NCI-H526 treated with DMSO at 0.1 percent for 48 hours (cell line): ENCODE results near the gene ARHGAP31.
A peak's percentile ranks its signal among the peaks of the same experiment; 100 is the strongest.
"Not testable (repeated sequence)": the region's sequence is repeated elsewhere in the genome, so short reads cannot be mapped to it uniquely, and the experiment has no call there.

Experiments used
- DNase-seq: peaks from one replicate; lab custom pipeline; 2025; lab: John Stamatoyannopoulos, UW

ARHGAP31 gene

DNA sequence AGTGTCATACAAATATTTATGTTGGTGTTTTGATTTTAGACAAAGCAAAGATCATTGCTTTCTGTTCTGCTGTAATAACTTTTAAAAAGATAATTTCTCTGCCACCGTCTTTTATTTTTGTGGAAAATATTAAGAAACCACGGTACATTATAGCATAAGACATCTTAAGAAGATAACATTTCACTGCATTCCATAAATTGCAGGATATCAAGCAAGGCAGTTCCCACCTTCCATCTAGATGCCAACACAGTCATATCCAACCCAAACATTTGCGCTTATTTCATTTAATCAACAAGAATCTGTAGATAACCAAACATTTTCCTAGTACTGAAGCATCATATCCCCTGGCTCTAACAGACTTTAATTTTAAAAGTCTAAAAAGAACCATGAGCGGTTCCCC is 25.1 kb downstream of the ARHGAP31 start:
- no peak for DNase-seq

DNA sequence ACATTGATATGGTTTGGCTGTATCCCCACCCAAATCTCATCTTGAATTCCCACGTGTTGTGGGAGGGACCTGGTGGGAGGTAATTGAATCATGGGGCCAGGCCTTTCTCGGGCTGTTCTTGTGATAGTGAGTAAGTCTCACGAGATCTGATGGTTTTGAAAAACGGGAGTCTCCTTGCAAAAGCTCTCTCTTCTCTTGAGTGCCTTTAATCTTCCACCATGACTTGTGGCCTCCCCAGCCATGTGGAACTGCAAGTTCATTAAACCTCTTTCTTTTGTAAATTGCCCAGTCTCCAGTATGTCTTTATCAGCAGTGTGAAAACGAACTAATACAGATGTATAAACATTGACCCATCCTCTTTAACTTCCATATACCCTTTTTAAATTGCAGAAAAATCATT is 26.6 kb downstream of the ARHGAP31 start:
- DNase-seq = not testable (repeated sequence)

DNA sequence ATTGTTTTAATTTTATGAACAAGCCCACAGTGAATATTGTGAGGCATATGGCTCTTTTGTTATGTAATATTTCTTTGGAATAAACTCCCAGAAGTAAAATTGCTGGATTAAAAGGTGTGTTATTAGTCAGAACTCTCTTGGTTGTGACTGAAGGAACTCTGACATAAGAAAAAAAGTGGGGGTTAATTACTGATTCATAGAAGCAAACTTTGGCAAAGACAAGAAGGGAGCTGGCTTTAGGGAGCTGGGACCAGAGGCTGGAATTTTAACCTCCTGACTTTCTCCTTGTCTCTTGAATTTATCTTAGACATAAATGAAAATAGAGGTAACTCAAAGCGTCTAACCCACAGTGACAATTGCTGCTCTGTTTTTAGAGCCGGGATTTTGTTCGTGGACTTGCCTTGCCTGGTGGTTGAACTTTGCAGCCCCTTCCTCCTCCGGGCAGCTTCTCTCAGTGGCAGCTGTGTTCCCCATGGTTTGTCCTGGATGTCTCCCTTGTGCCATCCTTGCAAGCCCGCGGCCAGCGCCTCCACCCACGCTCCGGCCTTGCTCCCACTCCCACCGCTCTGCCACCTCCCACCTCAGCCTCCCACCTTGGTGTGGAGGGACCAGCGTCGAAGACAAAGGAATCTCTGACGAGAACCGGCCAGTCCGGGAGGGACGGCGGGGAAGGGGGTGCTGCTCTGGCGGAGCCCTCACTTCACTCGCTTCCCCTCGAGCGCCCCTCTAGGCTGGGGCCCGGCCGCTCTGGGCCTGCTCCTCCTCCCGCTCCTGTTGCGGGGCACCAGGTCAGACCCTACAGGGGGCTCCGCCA is 28.0 kb downstream of the ARHGAP31 start:
- no peak for DNase-seq

DNA sequence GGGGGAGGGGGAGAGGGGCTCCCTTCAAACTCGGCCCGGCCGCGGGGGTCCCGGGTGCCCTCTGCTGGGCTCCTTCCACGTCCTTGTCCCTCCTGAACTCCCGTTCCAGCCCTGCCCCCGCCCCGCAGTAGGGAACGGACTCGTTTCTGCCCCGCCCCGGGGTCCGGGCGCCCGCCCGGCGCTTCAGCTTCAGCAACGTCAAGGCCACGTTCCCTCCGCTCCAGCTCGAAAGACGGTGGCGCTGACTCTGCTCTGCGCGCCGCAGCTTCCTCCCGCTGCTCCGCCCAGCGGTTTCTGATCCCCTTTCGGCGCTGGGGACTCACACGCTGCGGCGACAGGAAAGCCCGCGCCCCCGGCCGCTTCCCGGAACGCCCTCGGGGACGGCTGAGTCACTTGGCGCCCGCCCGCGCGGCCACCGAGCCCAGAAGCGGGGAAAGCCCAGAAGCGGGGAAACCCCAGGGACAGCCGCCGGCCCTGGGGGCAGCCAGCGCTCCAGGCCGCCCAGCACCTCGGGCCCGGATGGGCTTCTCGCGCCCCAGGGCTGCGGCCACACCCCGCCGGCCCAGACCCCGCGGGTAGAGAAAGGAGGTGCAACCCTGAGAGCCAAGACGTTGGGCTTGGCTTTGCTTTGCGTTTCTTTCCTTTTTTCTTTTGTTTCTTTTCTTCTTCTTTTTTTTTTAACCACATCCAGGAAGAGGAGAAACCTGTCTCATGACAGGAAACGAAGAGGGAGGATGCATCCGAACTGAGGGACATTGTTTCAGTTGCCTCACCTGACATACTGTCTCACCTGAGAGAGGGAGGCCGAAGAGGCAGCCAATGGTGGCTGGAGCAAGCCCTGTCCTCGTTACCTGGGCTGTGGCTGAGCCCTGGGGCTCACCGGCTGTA is 28.9 kb downstream of the ARHGAP31 start:
- DNase-seq = peak; percentile 43

DNA sequence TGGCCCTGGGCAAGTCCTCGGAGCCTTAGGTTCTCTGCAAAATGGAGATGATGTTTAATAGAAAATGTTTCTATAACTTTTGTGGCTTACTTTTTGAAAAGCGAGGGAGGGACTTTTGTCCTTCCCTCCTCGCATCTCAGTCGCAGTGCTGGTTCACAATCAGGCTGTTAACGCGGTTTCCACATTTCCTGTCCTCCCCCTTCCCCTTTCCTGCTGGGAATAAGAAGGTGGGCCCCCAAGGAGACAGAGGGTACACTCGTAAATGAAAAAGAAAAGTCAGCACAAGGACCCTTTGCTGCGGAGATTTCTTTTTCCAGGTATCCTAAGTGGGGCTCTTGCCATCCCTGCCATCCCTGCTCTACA is 29.5 kb downstream of the ARHGAP31 start:
- DNase-seq = no peak

DNA sequence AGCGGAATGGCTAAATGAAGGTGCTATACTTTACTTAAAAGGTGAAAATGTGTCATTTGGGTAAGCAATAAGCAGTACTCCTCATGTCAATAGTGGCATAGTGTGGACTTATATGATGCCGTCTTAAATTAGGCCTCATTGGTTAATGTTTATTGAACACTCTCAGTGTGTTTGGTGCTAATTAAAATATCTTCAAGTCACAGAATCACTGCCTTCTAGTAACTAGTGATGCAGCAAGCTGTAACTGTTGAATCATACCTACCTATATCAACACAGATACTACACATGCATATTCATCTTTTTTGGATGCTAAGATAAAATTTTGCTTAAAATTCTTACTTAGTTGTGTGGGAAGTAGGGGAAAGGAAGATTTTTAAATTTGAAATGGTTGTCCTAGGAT is 30.7 kb downstream of the ARHGAP31 start:
- DNase-seq = no peak

DNA sequence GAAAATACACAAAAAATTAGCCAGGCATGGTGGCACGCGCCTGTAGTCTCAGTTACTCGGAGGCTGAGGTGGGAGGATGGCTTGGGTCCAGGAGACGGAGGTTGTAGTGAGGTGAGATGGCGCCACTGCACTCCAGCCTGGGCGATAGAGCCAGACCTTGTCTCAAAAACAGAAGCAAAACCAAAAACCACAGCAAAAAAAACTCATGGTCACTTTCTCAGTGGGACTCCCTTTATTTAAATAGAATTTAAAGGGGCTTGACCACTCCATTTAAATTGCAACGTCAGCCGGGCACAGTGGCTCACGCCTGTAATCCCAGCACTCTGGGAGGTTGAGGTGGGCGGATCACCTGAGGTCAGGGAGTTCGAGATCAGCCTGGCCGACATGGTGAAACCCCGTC is 32.8 kb downstream of the ARHGAP31 start:
- DNase-seq = no peak

DNA sequence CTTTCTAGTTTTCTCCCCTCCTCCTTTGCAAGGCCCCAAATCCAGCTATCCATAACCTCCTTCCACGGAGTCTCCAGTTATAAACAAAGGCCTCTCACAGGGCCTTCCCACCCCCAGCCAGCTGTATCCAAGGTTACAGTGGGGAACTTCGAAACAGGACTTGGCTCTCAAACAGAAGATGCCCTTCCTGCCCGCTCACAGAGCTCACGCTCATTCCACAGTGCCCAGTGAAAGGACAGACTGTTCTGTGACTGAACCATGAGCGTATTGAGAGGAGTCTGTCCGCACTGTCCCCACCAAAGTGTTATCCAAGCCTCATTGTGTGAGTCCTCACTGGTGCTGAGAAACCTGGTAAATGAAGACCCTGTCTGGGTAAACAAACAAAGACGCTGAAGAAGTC is 35.4 kb downstream of the ARHGAP31 start:
- no peak for DNase-seq

DNA sequence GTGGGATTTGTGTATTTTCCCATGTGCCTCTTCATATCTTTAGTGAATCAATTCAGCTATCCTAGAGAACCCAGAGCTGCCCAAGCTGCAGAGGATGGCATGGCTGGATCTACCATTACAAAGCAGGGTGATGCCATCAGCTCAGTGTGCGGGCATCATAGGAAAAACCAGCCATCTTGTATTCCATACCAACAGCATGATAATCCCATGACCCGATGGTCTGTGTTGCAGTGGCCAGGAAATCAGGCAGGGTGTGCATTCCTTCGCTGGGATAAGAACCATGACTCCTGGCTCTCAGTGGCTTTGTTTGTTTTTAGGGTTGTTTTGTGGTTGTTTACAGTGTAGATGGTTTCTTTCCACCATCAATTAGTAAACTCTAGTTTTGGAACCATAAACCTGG is 36.0 kb downstream of the ARHGAP31 start:
- DNase-seq = no peak

DNA sequence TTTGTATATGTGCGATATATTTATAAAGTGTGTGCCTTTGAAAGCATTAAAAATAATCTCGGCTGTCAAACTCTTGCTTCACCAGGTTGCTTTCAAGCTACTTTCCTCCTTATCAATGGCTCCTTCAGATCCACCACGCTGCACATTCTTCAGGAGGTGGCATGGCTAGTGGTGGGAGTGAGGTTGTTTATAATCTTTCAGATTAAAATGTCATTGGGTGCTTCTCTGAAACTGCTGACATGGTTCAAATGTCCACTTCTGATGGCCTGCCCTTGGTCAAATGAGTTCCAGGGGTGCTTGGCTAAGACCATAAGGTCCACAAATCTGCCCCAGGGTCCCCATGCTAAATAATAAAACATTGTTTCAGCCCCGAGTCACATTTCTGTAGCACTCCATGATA is 36.7 kb downstream of the ARHGAP31 start:
- no peak for DNase-seq

DNA sequence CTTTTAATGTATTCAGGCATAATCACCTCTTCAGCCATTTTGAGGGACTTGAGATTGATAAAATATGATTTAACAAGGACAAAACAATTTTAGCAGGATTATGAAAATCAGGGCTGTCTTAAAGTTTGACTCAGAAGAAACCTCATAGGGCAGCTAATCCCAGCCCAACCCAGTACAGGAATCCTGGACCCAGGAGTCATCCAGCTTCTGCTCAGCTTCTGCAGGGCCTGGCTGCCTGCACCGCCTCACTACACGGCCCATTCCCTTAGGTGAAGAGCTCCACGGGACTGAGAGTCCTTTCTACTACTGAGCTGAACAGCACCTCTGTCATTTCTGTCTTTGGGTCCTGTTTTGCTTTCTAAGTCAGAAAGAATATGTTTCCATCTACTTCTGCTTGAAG is 37.5 kb downstream of the ARHGAP31 start:
- no peak for DNase-seq

DNA sequence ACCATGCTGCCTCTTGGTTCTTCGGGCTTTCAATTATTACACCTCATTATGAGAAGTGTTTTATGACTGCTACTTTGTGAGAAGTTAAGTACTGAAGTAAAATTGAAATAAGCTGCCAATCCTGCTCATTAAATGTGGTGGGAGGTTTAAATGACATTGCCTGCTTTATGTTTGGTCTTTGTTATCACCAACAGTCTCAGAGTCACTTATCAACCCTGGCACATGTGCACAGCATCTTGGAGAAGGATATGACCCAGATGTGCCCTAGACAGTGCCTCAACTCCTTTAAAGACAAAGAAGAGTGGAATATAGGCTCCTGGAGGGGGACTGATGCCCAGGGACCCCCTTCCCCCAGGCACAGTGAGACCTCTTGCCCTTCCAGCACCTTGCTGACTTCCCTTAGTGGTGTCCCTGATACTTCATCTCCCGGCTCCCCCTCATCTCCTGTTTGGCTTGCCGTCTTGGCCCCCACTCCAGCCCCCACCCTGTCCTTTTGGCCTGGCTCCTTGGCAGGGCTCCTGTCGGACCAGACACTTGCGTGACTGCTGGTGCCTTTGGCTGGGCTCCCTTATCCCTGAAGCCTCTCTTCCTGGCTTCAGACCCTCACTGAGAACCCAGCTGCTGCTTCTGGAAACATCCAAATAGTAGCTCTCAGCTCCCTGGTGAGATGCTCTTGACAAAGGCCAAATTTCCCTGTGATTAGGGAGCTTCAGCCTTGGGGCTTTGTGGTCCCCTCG is 39.8 kb downstream of the ARHGAP31 start:
- DNase-seq = no peak

DNA sequence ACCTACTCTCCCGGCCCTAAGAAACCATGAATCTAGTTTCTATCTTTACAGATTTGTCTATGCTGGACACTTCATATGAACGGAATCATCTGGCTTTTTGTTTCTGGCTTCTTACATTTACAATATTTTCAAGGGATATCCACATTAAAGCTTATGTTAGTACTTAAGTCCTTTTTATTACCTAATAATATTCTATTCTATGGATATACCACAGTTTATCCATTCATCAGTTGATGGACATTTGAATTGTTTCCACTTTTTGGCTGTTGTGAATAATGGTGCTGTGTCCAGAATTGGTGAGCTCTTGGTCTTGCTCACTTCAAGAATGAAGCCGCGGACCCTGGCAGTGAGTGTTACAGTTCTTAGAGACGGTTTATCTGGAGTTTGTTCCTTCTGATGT is 42.6 kb downstream of the ARHGAP31 start:
- DNase-seq = no peak

DNA sequence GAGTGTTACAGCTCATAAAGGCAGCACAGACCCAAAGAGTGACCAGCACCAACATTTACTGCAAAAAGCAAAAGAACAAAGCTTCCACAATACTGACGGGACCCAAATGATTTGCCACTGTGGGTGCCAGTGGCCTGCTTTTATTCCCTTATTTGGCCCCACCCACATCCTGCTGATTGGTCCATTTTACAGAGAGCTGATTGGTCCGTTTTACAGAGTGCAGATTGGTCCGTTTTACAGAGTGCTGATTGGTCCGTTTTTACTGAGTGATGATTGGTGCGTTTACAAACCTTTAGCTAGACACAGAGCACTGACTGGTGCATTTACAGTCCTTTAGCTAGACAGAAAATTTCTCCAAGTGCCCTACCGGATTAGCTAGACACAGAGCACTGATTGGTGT is 43.2 kb downstream of the ARHGAP31 start:
- DNase-seq = not testable (repeated sequence)

DNA sequence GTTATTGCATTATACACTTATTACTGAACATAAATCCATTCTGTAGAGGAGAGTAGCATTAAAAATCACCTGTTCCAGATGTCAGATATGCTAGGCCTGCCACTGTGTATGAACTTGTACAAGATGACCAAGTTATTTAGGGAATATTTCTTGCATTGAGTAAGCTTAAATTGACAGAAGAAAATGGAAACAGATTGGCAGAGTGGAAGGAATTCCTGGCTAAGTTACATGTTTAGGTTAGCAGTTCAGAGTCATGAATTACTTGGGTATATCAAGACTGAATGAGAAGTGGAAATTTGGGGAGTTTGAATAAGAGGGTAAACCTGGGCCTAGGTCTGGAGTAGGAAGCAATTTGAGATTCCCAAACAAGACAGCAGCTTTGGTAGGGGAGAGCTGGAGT is 44.6 kb downstream of the ARHGAP31 start:
- DNase-seq = no peak

DNA sequence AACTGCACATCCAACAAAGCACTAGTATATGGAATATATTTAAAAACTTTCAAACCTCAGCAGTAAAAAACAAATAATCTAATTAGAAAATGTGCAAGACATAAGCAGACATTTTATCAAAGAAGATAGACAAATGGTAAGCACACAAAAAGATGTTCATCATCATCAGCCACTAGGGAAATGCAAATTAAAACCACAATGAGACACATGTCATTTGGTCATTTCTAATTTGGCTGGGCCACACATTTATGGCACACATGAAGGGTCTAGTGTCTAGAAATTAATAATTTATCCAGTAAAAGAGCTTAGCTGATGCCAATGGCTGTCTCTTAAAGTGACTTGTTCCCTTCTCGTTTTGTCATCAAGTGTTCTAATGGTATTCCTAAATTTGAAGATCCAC is 45.8 kb downstream of the ARHGAP31 start:
- no peak for DNase-seq

DNA sequence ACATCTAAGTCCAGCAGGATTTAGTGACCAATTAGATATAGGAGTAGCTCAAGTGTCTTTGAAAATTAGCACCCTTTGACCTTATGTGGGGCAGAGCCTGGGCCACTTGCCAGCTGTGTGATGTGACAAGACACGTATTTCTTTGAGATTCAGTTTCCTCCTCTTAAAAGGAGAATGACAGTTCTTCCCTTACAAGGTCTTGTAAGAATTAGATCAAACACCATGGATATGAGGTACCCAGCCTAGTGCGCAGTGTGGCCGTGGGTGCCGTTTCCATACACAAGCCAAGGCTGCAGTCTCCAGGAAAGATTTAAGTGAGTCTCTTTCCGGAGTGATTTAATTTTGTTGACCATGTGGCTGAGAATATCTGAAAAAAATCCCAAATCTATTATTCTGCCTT is 46.3 kb downstream of the ARHGAP31 start:
- DNase-seq = no peak

DNA sequence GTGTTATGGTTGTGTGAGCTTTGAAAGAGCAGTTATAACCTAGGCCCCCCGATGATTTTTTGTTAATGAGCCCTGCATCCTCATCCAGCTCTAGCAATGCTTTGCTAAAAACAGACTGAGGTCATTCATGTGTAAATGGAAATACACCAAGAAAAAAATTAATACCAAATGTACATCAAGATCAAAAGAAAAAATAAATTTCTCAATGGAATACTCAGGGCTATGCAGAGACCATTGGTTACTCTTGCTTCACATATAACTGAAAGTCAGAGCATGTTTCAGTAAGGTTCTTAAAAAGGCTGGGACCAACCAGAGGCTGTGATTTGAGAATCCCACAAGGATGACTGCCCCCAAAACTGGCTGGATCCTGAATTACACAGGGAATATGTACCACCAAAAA is 48.0 kb downstream of the ARHGAP31 start:
- DNase-seq = no peak

DNA sequence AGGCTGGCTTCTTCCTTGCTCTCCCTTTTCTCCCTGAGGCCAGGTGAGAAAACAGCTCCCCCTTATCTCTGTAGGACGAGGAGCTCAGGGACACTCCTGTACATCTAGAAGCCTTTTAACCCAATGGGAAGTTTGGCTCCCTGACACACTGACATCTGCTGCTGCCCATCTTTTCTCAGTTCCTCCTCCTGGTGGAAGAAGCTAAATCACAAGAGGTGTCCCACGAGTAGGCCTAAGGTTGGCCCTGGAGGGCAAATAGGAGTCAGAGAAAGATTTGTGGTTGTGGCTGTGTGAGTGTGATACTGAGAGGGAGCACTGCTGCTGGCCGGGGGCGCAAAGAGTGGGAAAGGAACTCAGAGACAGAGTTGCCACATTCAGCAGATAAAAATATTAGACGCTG is 49.5 kb downstream of the ARHGAP31 start:
- no peak for DNase-seq

DNA sequence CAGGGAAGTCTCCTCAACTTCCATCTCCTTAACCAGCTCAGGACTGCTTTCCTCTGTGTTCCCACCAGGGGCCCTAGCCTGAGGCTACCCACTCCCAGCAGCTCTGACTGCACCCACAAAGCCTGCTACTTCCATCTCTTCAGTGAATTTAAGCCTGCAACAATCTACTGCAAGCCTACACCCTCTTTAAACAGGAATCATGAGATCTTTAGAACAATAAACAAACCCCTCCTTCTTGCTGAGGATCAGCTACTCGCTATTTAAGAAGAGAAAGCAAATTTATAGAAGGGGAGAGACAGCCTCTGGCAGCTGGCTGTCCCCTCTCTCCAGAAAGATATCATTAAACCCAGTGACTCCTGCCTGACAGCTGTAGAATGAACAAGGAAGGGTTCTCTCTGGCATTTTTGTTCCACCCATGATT is 51.9 kb downstream of the ARHGAP31 start:
- no peak for DNase-seq

DNA sequence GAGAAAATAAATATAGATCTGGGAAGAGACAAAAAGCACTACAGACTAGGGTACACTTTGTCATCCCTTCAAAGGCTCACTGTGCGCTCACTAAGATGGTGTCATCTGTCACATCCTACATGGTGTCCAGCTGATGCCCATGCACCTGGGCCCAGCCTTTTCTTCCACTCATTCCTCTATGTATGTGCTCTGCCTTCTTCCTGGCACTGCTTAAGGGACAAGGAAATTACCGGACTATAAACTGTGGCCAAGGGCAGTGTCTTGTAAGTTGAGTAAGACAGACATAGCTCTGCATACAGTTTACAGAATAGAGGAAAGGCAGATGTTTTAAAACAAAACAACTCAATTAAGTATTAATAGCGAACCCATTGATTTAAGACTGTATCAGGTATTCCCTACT is 52.9 kb downstream of the ARHGAP31 start:
- no peak for DNase-seq

DNA sequence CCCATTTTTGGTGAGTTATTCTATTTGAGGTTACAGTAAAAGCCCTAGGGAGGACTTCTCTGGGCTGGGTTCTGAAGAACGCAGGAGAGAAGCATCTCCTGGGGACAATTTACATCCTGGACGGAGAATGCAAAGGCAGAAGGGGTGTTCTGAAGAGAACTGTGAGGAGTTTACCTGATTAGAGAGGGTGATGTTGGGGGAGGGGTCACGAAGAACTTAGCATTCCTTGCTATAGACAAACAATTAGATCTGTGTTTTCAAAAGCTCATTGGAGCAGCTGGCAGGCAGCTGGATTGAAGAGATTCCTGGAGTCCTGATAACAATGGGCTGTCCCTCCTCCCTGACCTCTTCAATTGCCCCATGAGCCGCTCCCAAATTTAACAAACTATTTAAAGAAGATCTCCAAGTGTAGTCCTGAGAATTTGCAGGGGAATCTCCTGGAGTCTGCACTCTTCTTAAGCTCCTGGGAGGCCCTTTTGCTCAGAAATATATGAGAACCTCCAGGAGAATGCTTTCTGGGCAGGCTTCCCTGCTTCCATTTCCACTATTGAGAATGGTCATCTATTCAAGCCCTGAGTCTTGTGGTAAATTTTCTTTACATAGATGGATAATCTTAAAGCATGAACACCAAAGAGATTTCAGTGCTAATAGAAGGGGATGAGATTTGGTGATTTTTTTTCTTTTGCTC is 55.3 kb downstream of the ARHGAP31 start:
- no peak for DNase-seq
